Ishikawa (cell line): Measurements from ENCODE around the gene ENPP1.

Source experiments
- CEBPB ChIP-seq: IDR thresholded peaks from 2 replicates; pipeline ENCODE4 v1.6.1; 2012
- CREB1 ChIP-seq: IDR thresholded peaks from 2 replicates; pipeline ENCODE4 v1.6.1; 2012; ENCODE audit warnings: low read depth
- REST ChIP-seq: IDR thresholded peaks from 2 replicates; pipeline ENCODE4 v1.6.1; 2012; ENCODE audit warnings: low read depth, mild to moderate bottlenecking
- TAF1 ChIP-seq: IDR thresholded peaks from 2 replicates; pipeline ENCODE4 v1.6.1; 2012; ENCODE audit warnings: low read depth, mild to moderate bottlenecking
- TF ChIP-seq, protein P1 (sequence below): IDR thresholded peaks from 2 replicates; pipeline ENCODE4 v1.6.1; 2012

- TF ChIP-seq, protein P1, sequence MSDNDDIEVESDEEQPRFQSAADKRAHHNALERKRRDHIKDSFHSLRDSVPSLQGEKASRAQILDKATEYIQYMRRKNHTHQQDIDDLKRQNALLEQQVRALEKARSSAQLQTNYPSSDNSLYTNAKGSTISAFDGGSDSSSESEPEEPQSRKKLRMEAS: no peak
- TF ChIP-seq REST (no peak), TAF1 (no peak), CEBPB (no peak), CREB1 (no peak)
Measured at GRCh38 chr6:131876545-131876944, 68.7 kb downstream of the ENPP1 start.
